ENCODE measurements around the gene SP9. TPM values are rescaled to one million over a fixed set of nuclear protein-coding genes. Genes with fewer than 3 reads are reported as not detected.

The SP9 gene
- total RNA-seq, 1 experiment from 2014 or later, result not detected

GRCh38 chr2:174286172-174286571 is 48.6 kb upstream of the SP9 start:
- Histone ChIP-seq H2BK120ac (ENCODE audit: low read depth, low read length, poor library complexity, severe bottlenecking) (no peak overlapping the region), H2BK12ac (ENCODE audit: insufficient read length, low read depth, low read length) (no peak overlapping the region), H4K20me1 (ENCODE audit: control insufficient read depth, insufficient read depth, insufficient read length) (no peaks in the 10 kb centered on the region), H3K4me2 (ENCODE audit: insufficient read depth, insufficient read length, low read length) (no peak overlapping the region), H3K23me2 (ENCODE audit: insufficient read length, low read depth, low read length, poor library complexity, severe bottlenecking) (no peaks in the 10 kb centered on the region), H4K8ac (replicated peaks; ENCODE audit: insufficient read length, low read depth, low read length) (no peak overlapping the region), H3K23ac (ENCODE audit: insufficient read length, low read depth, low read length) (no peak overlapping the region), H3K27ac (ENCODE audit: insufficient read length, low read depth, low read length) (no peak overlapping the region), H2BK5ac (ENCODE audit: insufficient read length, low read length) (no peak overlapping the region), H3K79me1 (ENCODE audit: insufficient read depth, low read depth, low read length, poor library complexity, severe bottlenecking) (no peaks in the 10 kb centered on the region), H2AK5ac (ENCODE audit: insufficient read length, low read length) (no peak overlapping the region), H2BK20ac (ENCODE audit: low read depth, low read length, poor library complexity, severe bottlenecking) (no peak overlapping the region), H3K79me2 (ENCODE audit: insufficient read depth, low read length) (no peaks in the 10 kb centered on the region), H3K9me3 (ENCODE audit: control insufficient read depth, low read depth, low read length) (no peaks in the 10 kb centered on the region), H3K4ac (ENCODE audit: low read depth, low read length) (no peak overlapping the region), H3T11ph (ENCODE audit: low read length) (no peak overlapping the region), H4K5ac (ENCODE audit: insufficient read length, low read depth, low read length) (no peak overlapping the region), H2BK15ac (ENCODE audit: low read depth, low read length) (no peak overlapping the region), H3K27me3 (ENCODE audit: insufficient read depth, low read length) (no peaks in the 10 kb centered on the region), H3K4me1 (ENCODE audit: insufficient read depth, low read length) (no peaks in the 10 kb centered on the region), H3K56ac (ENCODE audit: insufficient read length, low read depth, low read length) (no peak overlapping the region), H3K14ac (ENCODE audit: insufficient read depth, low read length) (no peak overlapping the region), H2AFZ (ENCODE audit: low read length) (no peak overlapping the region), H3K18ac (ENCODE audit: insufficient read length, low read depth, low read length) (no peak overlapping the region), H3K9ac (ENCODE audit: extremely low read depth, insufficient read length, low read length) (no peak overlapping the region), H4K91ac (ENCODE audit: insufficient read length, low read depth, low read length) (no peak overlapping the region)
- H3K27ac Mint-ChIP-seq, result no peak overlapping the region
- H3K9me3 Mint-ChIP-seq, result peaks cover 2 to 3% of the 10 kb centered on the region in 2 experiments; a peak in 2 of 5 replicates
- H3K4me3 Mint-ChIP-seq, result no peak overlapping the region
- H3K27me3 Mint-ChIP-seq (ENCODE audit: low read depth), result peaks cover 4% of the 10 kb centered on the region
- peaks cover 8 to 10% of the 10 kb centered on the region in 2 experiments; a peak in 3 of 4 replicates for H3K4me1 Mint-ChIP-seq
- no peak for DNase-seq
- no peak for TF ChIP-seq CTCF (conservative IDR thresholded peaks at IDR 0.05)
- H3K36me3 Mint-ChIP-seq (ENCODE audit: insufficient read depth in 1 of 3, low read depth in 3 of 3), result no peaks in the 10 kb centered on the region
- no CpG with 5 or more reads among the region's 2 CpGs for WGBS (ENCODE audit: extremely low coverage, insufficient read length, low lambda C conversion rate)
